ENCODE data around the gene HAUS3. TPM values are rescaled to one million over a fixed set of nuclear protein-coding genes. Genes with fewer than 3 reads are reported as not detected.

The HAUS3 gene
- total RNA-seq, 1 experiment from 2014 or later, result 17.3 TPM

- no peak for TF ChIP-seq JUND (IDR thresholded peaks at IDR 0.05)
- TF ChIP-seq EZH2 (IDR thresholded peaks at IDR 0.05), result no peak
- no peak for TF ChIP-seq YY1 (IDR thresholded peaks at IDR 0.05; ENCODE audit: extremely low read depth, insufficient replicate concordance, low read depth, low read length)
These were observed 48.6 kb downstream of the HAUS3 start (continued) for GRCh38 chr4:2193326-2193725.

DNA sequence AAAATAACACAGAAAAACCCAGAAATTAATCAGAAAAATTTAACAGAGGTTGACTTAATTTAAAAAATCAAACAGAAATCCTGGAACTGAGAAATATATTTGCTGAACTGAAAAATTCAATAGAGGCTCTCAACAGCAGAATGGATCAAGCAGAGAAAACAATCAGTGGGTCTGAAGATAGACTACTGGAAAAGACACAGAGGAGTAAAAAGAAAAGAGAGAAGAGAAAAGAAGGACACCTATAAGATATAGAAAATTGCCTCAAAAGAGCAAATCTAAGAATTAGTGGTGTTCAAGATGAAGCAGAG lies 55.1 kb downstream of the HAUS3 start:
- intact Hi-C loops (cut with micrococcal nuclease), result loop anchor here (1.0 to 2.0 kb wide), 3 partner anchors 178 to 440 kb away; no protein-coding TSS in a partner anchor
- no TSS peak for BruUV-seq (replicated peaks)
- no peaks in the 10 kb centered on the region for H3K9me2 ChIP-seq (ENCODE audit: insufficient read depth)

More for the DNA sequence above, 55.1 kb downstream of the HAUS3 start:
- H2AFZ ChIP-seq (ENCODE audit: low read depth, low read length, poor library complexity, severe bottlenecking), result no peak overlapping the region
- no peaks in the 10 kb centered on the region for H4K20me1 ChIP-seq (ENCODE audit: insufficient read depth)
- H3K4me3 ChIP-seq (replicated peaks in 1 of 2; ENCODE audit: low read depth in 1 of 2, low read length in 2 of 2), result no peak overlapping the region
- no peak overlapping the region for H3K4me2 ChIP-seq (ENCODE audit: low read length)
- ATAC-seq (no peak), DNase-seq (ENCODE audit: low read depth, low spot score) (no peak)
- H3K27me3 ChIP-seq (ENCODE audit: insufficient read depth, low read length), result no peaks in the 10 kb centered on the region
- RAD21 ChIA-PET (ENCODE audit: low non-redundant PET in 1 of 2, low total read pairs in 2 of 2, uncharacterized antibody in 2 of 2, unreplicated experiment in 2 of 2), result no interaction called here
- H3K9ac ChIP-seq (ENCODE audit: low read length), result no peak overlapping the region
- no peaks in the 10 kb centered on the region for H3K9me3 ChIP-seq (ENCODE audit: control insufficient read depth in 1 of 2, insufficient read depth in 1 of 2, low read depth in 1 of 2, low read length in 2 of 2)
- no peak for TF ChIP-seq EZH2phosphoT487 (IDR thresholded peaks at IDR 0.05; ENCODE audit: borderline replicate concordance)
- no peak for TF ChIP-seq POLR2A (IDR thresholded peaks at IDR 0.05; ENCODE audit: borderline replicate concordance, extremely low read depth, insufficient read depth, insufficient read length)
- no peak for TF ChIP-seq ELF1 (IDR thresholded peaks at IDR 0.05; ENCODE audit: borderline replicate concordance, low read depth)
- TF ChIP-seq CEBPB (IDR thresholded peaks at IDR 0.05; ENCODE audit: low read depth), result no peak
- no peak for TF ChIP-seq RAD21 (IDR thresholded peaks at IDR 0.05; ENCODE audit: low read depth)
- TF ChIP-seq, protein P1, sequence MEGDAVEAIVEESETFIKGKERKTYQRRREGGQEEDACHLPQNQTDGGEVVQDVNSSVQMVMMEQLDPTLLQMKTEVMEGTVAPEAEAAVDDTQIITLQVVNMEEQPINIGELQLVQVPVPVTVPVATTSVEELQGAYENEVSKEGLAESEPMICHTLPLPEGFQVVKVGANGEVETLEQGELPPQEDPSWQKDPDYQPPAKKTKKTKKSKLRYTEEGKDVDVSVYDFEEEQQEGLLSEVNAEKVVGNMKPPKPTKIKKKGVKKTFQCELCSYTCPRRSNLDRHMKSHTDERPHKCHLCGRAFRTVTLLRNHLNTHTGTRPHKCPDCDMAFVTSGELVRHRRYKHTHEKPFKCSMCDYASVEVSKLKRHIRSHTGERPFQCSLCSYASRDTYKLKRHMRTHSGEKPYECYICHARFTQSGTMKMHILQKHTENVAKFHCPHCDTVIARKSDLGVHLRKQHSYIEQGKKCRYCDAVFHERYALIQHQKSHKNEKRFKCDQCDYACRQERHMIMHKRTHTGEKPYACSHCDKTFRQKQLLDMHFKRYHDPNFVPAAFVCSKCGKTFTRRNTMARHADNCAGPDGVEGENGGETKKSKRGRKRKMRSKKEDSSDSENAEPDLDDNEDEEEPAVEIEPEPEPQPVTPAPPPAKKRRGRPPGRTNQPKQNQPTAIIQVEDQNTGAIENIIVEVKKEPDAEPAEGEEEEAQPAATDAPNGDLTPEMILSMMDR (IDR thresholded peaks at IDR 0.05 in 2 of 3, conservative IDR thresholded peaks at IDR 0.05 in 1 of 3; ENCODE audit: borderline replicate concordance in 1 of 3, insufficient read depth in 1 of 3, low read depth in 2 of 3, low read length in 2 of 3), result no peak
- no peak for TF ChIP-seq ZNF274 (IDR thresholded peaks at IDR 0.05; ENCODE audit: low read depth, low read length)
- TF ChIP-seq SP1 (IDR thresholded peaks at IDR 0.05; ENCODE audit: low read depth), result no peak
- TF ChIP-seq, protein P2, sequence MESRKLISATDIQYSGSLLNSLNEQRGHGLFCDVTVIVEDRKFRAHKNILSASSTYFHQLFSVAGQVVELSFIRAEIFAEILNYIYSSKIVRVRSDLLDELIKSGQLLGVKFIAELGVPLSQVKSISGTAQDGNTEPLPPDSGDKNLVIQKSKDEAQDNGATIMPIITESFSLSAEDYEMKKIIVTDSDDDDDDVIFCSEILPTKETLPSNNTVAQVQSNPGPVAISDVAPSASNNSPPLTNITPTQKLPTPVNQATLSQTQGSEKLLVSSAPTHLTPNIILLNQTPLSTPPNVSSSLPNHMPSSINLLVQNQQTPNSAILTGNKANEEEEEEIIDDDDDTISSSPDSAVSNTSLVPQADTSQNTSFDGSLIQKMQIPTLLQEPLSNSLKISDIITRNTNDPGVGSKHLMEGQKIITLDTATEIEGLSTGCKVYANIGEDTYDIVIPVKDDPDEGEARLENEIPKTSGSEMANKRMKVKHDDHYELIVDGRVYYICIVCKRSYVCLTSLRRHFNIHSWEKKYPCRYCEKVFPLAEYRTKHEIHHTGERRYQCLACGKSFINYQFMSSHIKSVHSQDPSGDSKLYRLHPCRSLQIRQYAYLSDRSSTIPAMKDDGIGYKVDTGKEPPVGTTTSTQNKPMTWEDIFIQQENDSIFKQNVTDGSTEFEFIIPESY (IDR thresholded peaks at IDR 0.05; ENCODE audit: extremely low read depth, insufficient replicate concordance, low read length), result no peak
- no peak overlapping the region for H3K27ac ChIP-seq (ENCODE audit: low read depth, low read length)
- H3K36me3 ChIP-seq (ENCODE audit: control insufficient read depth in 1 of 2, insufficient read depth in 2 of 2, low read length in 2 of 2), result no peaks in the 10 kb centered on the region
- POLR2A ChIA-PET, result no interaction called here
- H3K79me2 ChIP-seq (ENCODE audit: insufficient read depth, low read length), result no peaks in the 10 kb centered on the region
- no peaks in the 10 kb centered on the region for H3K4me1 ChIP-seq (ENCODE audit: control insufficient read depth in 1 of 2, insufficient read depth in 2 of 2, low read length in 2 of 2)
- CTCF ChIA-PET, result no interaction called here
